Measurements from ENCODE around the gene NKX1-2. TPM values are rescaled to one million over a fixed set of nuclear protein-coding genes. Genes with fewer than 3 reads are reported as not detected.

NKX1-2 gene
- total RNA-seq, 3 donors from 2014 or later, result 0.33 to 0.73 TPM; not detected in 1

DNA sequence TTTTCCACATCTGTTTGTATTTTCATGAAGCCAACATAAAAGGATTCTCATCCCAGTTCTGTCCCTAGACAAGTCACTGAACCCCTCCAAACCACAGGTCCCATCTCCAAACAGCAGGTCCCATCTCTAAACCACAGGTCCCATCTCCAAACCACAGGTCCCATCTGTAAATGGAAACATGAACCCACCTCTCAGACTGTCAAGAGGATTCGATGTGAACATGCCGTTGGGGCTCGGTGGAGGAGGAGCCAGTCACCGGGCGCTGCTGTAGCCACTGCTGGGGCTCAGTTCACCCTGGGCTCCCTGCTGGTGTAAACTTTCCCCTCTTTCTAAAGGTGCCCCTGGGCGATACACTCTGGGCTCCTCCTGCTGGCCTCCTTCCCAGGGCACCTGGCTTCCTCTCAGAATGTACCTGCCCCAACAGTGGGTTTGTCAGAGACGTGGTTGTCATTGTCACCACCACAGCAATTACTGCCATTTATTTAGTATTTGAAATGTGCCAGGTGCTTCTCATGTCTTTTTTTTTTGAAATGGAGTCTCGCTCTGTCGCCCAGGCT lies 24.8 kb upstream of the NKX1-2 start:
- TF ChIP-seq POLR2A (IDR thresholded peaks at IDR 0.05), result no peak
- TF ChIP-seq, protein P1, sequence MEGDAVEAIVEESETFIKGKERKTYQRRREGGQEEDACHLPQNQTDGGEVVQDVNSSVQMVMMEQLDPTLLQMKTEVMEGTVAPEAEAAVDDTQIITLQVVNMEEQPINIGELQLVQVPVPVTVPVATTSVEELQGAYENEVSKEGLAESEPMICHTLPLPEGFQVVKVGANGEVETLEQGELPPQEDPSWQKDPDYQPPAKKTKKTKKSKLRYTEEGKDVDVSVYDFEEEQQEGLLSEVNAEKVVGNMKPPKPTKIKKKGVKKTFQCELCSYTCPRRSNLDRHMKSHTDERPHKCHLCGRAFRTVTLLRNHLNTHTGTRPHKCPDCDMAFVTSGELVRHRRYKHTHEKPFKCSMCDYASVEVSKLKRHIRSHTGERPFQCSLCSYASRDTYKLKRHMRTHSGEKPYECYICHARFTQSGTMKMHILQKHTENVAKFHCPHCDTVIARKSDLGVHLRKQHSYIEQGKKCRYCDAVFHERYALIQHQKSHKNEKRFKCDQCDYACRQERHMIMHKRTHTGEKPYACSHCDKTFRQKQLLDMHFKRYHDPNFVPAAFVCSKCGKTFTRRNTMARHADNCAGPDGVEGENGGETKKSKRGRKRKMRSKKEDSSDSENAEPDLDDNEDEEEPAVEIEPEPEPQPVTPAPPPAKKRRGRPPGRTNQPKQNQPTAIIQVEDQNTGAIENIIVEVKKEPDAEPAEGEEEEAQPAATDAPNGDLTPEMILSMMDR (IDR thresholded peaks at IDR 0.05), result no peak
- TF ChIP-seq POLR2AphosphoS5 (IDR thresholded peaks at IDR 0.05), result no peak
- H3K4me3 ChIP-seq, result no peak overlapping the region
- no peaks in the 10 kb centered on the region for H3K9me3 ChIP-seq
- no peak for DNase-seq (ENCODE audit: low spot score in 2 of 2)
- no peak overlapping the region for H3K27ac ChIP-seq
- no peaks in the 10 kb centered on the region for H3K4me1 ChIP-seq
- H3K36me3 ChIP-seq, result no peaks in the 10 kb centered on the region
- H3K27me3 ChIP-seq, result no peaks in the 10 kb centered on the region
- intact Hi-C loops (cut with DNase I; ENCODE audit: low total_unique reads), result no loop called here

DNA sequence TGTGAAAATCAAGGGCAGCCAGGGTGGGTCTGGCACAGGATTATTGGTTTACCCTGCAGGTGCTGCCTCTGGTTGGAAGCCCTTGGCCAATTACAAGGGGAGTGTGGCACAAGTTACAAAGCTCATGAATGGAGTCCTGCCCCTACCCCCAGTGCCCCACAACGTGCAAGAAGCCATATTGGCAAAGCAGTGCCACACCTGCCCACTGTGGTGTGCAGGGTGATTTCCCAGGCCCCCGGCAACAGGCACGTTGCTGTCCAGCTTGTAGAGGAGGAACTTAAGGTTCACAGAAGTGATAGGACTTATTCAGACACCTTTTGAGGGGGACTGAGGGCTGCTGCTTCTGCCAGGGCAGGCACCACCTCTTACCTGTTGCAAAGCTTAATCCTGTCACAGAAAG lies 23.2 kb upstream of the NKX1-2 start:
- Histone ChIP-seq H3K36me3 (no peaks in the 10 kb centered on the region), H3K9me3 (no peaks in the 10 kb centered on the region), H3K4me1 (no peaks in the 10 kb centered on the region), H3K4me3 (no peak overlapping the region), H3K27ac (no peak overlapping the region), H3K27me3 (no peaks in the 10 kb centered on the region)
- intact Hi-C loops (cut with DNase I; ENCODE audit: low total_unique reads), result no loop called here
- DNase-seq (ENCODE audit: low spot score in 2 of 2), result no peak
- TF ChIP-seq, protein P1 (IDR thresholded peaks at IDR 0.05), result no peak
- TF ChIP-seq POLR2AphosphoS5 (IDR thresholded peaks at IDR 0.05), result no peak

DNA sequence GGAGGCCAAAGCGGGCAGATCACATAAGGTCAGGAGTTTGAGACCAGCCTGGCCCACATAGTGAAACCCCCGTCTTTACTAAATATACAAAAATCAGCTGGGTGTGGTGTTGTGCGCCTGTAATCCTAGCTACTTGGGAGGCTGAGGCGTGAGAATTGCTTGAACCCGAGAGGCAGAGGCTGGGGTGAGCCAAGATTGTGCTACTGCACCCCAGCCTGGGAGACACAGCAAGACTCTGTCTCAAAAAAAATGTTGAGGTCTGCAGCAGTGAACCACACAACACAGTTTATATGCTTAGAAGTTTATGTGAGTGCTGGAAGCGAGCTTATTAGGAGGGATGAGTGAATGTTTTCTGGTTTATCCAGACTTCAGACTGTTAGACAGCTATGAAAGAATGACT lies 22.2 kb upstream of the NKX1-2 start:
- Histone ChIP-seq H3K27ac (no peak overlapping the region), H3K4me3 (no peak overlapping the region), H3K27me3 (no peaks in the 10 kb centered on the region), H3K36me3 (no peaks in the 10 kb centered on the region), H3K9me3 (no peaks in the 10 kb centered on the region), H3K4me1 (no peaks in the 10 kb centered on the region)
- intact Hi-C loops (cut with DNase I; ENCODE audit: low total_unique reads), result no loop called here
- no peak for DNase-seq (ENCODE audit: low spot score in 2 of 2)
- TF ChIP-seq POLR2AphosphoS5 (IDR thresholded peaks at IDR 0.05), result no peak
- TF ChIP-seq, protein P1 (IDR thresholded peaks at IDR 0.05), result no peak
- TF ChIP-seq POLR2A (IDR thresholded peaks at IDR 0.05), result no peak

DNA sequence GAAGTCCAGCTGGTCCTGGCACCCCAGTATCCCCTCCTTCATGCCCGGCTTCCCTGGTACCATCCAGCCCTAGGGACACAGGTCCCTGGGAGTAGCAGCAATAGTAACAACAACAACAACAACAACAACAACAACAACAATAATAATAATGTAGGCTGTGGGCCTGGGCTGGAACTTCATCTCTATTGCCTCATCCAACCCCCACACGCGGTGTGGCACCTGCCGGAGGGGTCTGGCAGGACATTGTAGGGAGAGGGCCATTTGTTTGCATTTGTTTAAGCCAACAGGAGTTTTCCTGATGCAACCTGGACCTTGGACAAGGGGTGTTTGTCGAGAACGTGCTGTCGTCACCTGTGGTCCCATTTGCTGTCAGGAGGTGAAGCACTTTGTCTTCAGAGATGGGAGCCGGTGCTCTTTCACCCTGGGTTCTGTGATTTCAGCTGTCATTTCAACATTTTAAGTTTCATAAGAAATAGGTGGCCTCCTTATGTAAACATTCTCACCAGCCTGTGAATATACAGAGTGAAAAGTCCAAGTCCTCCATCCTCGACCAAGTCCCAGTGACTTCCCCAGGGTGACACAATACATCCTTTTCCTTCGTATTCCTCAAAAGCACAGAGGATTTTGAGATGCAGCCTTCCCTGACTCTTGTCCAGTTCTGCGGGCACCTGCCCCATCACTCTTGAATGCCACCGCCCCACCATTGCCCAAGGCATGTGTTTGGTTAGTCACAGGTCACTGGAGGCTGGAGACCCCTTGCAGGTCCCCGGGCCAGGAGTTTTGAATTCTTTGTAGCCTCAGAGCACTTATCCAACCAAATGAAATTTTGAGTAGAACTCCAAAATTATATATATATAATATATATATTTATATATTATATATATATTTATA lies 21.0 kb upstream of the NKX1-2 start:
- DNase-seq (ENCODE audit: low spot score in 2 of 2), result no peak
- no peaks in the 10 kb centered on the region for H3K27me3 ChIP-seq
- no peak overlapping the region for H3K4me3 ChIP-seq
- no peak overlapping the region for H3K27ac ChIP-seq
- no peaks in the 10 kb centered on the region for H3K4me1 ChIP-seq
- intact Hi-C loops (cut with DNase I; ENCODE audit: low total_unique reads), result no loop called here
- no peaks in the 10 kb centered on the region for H3K36me3 ChIP-seq
- TF ChIP-seq POLR2AphosphoS5 (IDR thresholded peaks at IDR 0.05) (no peak), POLR2A (IDR thresholded peaks at IDR 0.05) (no peak)
- TF ChIP-seq, protein P1 (IDR thresholded peaks at IDR 0.05), result no peak
- H3K9me3 ChIP-seq, result no peaks in the 10 kb centered on the region

DNA sequence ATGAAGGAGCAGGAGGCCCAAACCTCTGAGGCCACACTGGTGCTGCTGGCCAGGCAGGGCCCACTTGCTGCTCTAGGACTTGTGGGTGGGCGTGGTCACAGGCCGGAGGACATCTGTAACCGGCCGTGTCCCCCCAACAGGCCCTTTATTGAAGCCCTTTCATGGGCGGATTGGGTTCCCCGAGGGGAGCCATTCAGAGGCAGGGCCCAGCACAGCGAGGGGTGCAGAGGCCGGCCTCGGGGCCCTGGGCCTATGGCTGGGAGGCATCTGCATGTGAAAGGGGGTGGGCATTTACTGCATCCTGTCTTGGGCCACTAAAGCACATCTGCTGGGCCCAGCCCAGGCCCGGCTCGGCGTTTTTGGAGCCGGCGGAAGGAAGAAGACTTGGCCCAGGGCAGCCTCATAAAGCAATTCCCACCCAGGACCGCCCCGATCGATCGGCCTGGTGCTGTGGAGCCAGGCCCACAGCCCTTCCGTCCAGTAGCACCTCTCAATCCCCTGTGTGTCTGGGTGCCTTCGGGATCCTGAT lies 20.2 kb upstream of the NKX1-2 start:
- TF ChIP-seq, protein P1 (IDR thresholded peaks at IDR 0.05), result no peak
- TF ChIP-seq POLR2A (IDR thresholded peaks at IDR 0.05) (no peak), POLR2AphosphoS5 (IDR thresholded peaks at IDR 0.05) (no peak)
- Histone ChIP-seq H3K27me3 (no peaks in the 10 kb centered on the region), H3K27ac (no peak overlapping the region), H3K36me3 (no peaks in the 10 kb centered on the region), H3K4me1 (no peaks in the 10 kb centered on the region), H3K4me3 (no peak overlapping the region), H3K9me3 (no peaks in the 10 kb centered on the region)
- intact Hi-C loops (cut with DNase I; ENCODE audit: low total_unique reads), result no loop called here
- no peak for DNase-seq (ENCODE audit: low spot score in 2 of 2)

Measured in breast epithelium (tissue), 4 donors.